HL-60/S4 treated with phorbol 12-myristate 13-acetate at 8.2 ng/mL for 4 days and 3 days (cell line): Measurements from ENCODE around the gene ITGAE.

ENCODE experiments used
- in situ Hi-C: fragments of 300-500 bp; cut with MboI; formaldehyde crosslinking; loops from 2 replicates; pipeline ENCODE4 v1.15.0; 2022; ENCODE audit warnings: low sequenced_read_pairs

ITGAE gene

GRCh38 chr17:3762922-3763776 lies 37.8 kb downstream of the ITGAE start:
- in situ Hi-C loops: no loop called here

- in situ Hi-C loops: no loop called here
Observed at GRCh38 chr17:3761918-3762380, 39.0 kb downstream of the ITGAE start.

- in situ Hi-C loops: no loop called here
Observed at GRCh38 chr17:3761036-3761917, 39.7 kb downstream of the ITGAE start.

- in situ Hi-C loops: no loop called here
Observed at GRCh38 chr17:3759597-3760216, 41.3 kb downstream of the ITGAE start.

- in situ Hi-C loops: no loop called here
Observed at GRCh38 chr17:3755335-3756030, 45.5 kb downstream of the ITGAE start.

GRCh38 chr17:3754458-3755334 lies 46.3 kb downstream of the ITGAE start:
- in situ Hi-C loops: no loop called here

- in situ Hi-C loops: no loop called here
Observed at GRCh38 chr17:3754066-3754457, 46.9 kb downstream of the ITGAE start.

- in situ Hi-C loops: no loop called here
Observed at GRCh38 chr17:3753624-3754023, 47.4 kb downstream of the ITGAE start.

GRCh38 chr17:3751836-3752235 lies 49.2 kb downstream of the ITGAE start:
- in situ Hi-C loops: no loop called here

GRCh38 chr17:3750926-3751325 lies 50.1 kb downstream of the ITGAE start:
- in situ Hi-C loops: no loop called here

- in situ Hi-C loops: no loop called here
Observed at GRCh38 chr17:3750296-3750695, 50.7 kb downstream of the ITGAE start.

- in situ Hi-C loops: no loop called here
Observed at GRCh38 chr17:3748576-3748975, 52.4 kb downstream of the ITGAE start.

GRCh38 chr17:3747805-3748204 lies 53.2 kb downstream of the ITGAE start:
- in situ Hi-C loops: no loop called here

- in situ Hi-C loops: no loop called here
Observed at GRCh38 chr17:3745071-3745470, 55.9 kb downstream of the ITGAE start.

GRCh38 chr17:3744014-3744413 lies 57.0 kb downstream of the ITGAE start:
- in situ Hi-C loops: no loop called here

- in situ Hi-C loops: no loop called here
Observed at GRCh38 chr17:3740611-3741073, 60.3 kb downstream of the ITGAE start.

GRCh38 chr17:3739422-3740124 lies 61.4 kb downstream of the ITGAE start:
- in situ Hi-C loops: no loop called here

- in situ Hi-C loops: no loop called here
Observed at GRCh38 chr17:3738562-3739295, 62.3 kb downstream of the ITGAE start.
